OCI-LY3 (cell line): Measurements from ENCODE around the gene OR10H1.
"Not testable (repeated sequence)": the region's sequence is repeated elsewhere in the genome, so short reads cannot be mapped to it uniquely, and the experiment has no call there.

Source experiments
- CTCF ChIP-seq: fragments of 200-600, 300-600 bp; sonication (generic); IDR thresholded peaks from 2 replicates; pipeline ENCODE4 v1.5.1; 2014; ENCODE audit warnings: antibody characterized with exemption, low read length, low read depth
- EZH2phosphoT487 ChIP-seq: fragments of 200-600 bp; shearing (Covaris generic); IDR thresholded peaks from 2 replicates; pipeline ENCODE4 v1.6.1; 2018; ENCODE audit warnings: antibody characterized with exemption, mixed run types, low read depth

GRCh38 chr19:15774159-15774558 is 41.3 kb downstream of the OR10H1 start:
- TF ChIP-seq CTCF, EZH2phosphoT487: not testable (repeated sequence)
